ENCODE data around the gene GALK1.

- TF ChIP-seq CTCF (IDR thresholded peaks at IDR 0.05) (no peak), POLR2AphosphoS5 (IDR thresholded peaks at IDR 0.05) (no peak), POLR2A (IDR thresholded peaks at IDR 0.05) (no peak), EP300 (IDR thresholded peaks at IDR 0.05; ENCODE audit: low read depth) (no peak)
Observed at GRCh38 chr17:75765981-75766380, 989 bp upstream of the GALK1 start.

Measured in transverse colon (tissue), 4 donors.